Thyroid gland (tissue), 4 donors: ENCODE measurements around the gene ITGB4.
A peak's percentile ranks its signal among the peaks of the same experiment; 100 is the strongest.

Experiments
- POLR2A ChIP-seq, 2 donors: fragments of 450-650 bp; IDR thresholded peaks; one replicate each; pipeline ENCODE4 v1.6.1; 2017; ENCODE audit warnings: antibody characterized with exemption in 2 of 2, mild to moderate bottlenecking in 2 of 2, moderate library complexity in 1 of 2
- TF ChIP-seq, protein P1 (sequence below), 6 experiments: fragments of 200-600 bp in 3 of 6; fragments of 450-650 bp in 3 of 6; sonication (generic) in 3 of 6; IDR thresholded peaks; one replicate each; pipeline ENCODE4 v1.5.1; 2016 to 2019; ENCODE audit warnings: antibody characterized with exemption in 6 of 6, mild to moderate bottlenecking in 2 of 6, inconsistent platforms in 1 of 6, moderate library complexity in 1 of 6

DNA sequence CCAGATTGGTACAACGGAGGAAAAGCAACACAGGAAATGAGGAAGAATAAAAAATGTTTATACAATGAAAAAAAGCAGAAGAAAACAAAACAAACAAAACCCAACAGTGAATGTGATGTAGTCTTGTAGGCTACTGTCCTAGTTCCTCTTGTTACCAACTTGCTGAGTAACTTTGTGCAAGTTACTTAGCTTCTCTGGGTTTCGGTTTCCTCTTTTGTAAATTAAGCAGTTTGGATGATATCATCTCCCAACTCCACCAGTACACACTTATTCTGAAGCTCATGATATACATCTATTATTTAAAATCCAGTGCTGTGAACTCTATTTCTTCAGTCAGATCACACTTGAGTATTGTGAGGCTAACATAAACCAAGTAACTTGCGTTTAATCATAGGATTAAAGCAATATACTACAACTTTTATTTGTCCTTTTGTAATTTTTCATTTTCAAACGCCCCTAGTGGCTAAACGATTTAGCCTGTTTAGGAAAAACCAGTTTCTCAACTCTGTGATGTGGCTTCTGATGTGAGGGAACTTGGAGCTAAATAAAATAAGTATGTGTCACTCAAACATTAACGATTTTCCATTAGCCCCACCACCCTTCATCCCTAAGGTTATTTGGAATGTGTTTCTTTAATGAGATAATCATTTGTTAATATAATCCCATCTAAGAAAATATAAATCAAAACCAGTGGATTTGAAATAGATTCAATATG lies 62.0 kb downstream of the ITGB4 start:
- TF ChIP-seq POLR2A (IDR thresholded peaks at IDR 0.05): no peak
- TF ChIP-seq, protein P1, sequence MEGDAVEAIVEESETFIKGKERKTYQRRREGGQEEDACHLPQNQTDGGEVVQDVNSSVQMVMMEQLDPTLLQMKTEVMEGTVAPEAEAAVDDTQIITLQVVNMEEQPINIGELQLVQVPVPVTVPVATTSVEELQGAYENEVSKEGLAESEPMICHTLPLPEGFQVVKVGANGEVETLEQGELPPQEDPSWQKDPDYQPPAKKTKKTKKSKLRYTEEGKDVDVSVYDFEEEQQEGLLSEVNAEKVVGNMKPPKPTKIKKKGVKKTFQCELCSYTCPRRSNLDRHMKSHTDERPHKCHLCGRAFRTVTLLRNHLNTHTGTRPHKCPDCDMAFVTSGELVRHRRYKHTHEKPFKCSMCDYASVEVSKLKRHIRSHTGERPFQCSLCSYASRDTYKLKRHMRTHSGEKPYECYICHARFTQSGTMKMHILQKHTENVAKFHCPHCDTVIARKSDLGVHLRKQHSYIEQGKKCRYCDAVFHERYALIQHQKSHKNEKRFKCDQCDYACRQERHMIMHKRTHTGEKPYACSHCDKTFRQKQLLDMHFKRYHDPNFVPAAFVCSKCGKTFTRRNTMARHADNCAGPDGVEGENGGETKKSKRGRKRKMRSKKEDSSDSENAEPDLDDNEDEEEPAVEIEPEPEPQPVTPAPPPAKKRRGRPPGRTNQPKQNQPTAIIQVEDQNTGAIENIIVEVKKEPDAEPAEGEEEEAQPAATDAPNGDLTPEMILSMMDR (IDR thresholded peaks at IDR 0.05): peak; percentile 62 to 93 (median 70)
